K562 (cell line): ENCODE results near the gene CERS1.
"Not testable (repeated sequence)": the region's sequence is repeated elsewhere in the genome, so short reads cannot be mapped to it uniquely, and the experiment has no call there.

Source experiments
- CTCF ChIP-seq, 3 experiments: IDR thresholded peaks in 2 of 3; conservative IDR thresholded peaks in 1 of 3; 2 replicates each; pipeline ENCODE4 v1.5.1; 2011 to 2012; ENCODE audit warnings: low read length in 3 of 3, mild to moderate bottlenecking in 3 of 3, control low read depth in 2 of 3, improper control_type of control experiment in 1 of 3, inconsistent platforms in 1 of 3, low read depth in 1 of 3, mixed read lengths in 1 of 3, moderate library complexity in 1 of 3; ENCODE audit not compliant: insufficient read depth in 2 of 3
- TARDBP ChIP-seq: fragments of 450-650 bp; IDR thresholded peaks from 2 replicates; pipeline ENCODE4 v1.6.1; 2016
- TF ChIP-seq, protein P1 (sequence below), 2 experiments: fragments of 200-800 bp in 1 of 2; sonication (Bioruptor generic) in 1 of 2; sonication (generic) in 1 of 2; formaldehyde crosslinking in 1 of 2; IDR thresholded peaks in 1 of 2; conservative IDR thresholded peaks in 1 of 2; 2 replicates each; pipeline versions ENCODE4 v1.5.0 to v1.6.1; 2016 to 2020; ENCODE audit warnings: missing compliant biosample characterization in 1 of 2, missing genetic modification characterization in 1 of 2, missing genetic modification reagents in 1 of 2
- TF ChIP-seq, protein P2 (sequence below), 2 experiments: fragments of 450-650 bp; formaldehyde crosslinking in 1 of 2; IDR thresholded peaks; 2 replicates each; pipeline versions ENCODE4 v1.4.0 to v1.6.1; 2014 to 2020; ENCODE audit warnings: mild to moderate bottlenecking in 2 of 2, borderline replicate concordance in 1 of 2, low read depth in 1 of 2

- TF ChIP-seq CTCF (IDR thresholded peaks at IDR 0.05 in 2 of 3, conservative IDR thresholded peaks at IDR 0.05 in 1 of 3; ENCODE audit: insufficient read depth in 2 of 3, low read depth in 1 of 3, low read length in 3 of 3); TARDBP: not testable (repeated sequence)
- TF ChIP-seq, protein P1, sequence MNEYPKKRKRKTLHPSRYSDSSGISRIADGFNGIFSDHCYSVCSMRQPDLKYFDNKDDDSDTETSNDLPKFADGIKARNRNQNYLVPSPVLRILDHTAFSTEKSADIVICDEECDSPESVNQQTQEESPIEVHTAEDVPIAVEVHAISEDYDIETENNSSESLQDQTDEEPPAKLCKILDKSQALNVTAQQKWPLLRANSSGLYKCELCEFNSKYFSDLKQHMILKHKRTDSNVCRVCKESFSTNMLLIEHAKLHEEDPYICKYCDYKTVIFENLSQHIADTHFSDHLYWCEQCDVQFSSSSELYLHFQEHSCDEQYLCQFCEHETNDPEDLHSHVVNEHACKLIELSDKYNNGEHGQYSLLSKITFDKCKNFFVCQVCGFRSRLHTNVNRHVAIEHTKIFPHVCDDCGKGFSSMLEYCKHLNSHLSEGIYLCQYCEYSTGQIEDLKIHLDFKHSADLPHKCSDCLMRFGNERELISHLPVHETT (CRISPR knock-in tag; conservative IDR thresholded peaks at IDR 0.05 in 1 of 2, IDR thresholded peaks at IDR 0.05 in 1 of 2): not testable (repeated sequence)
- TF ChIP-seq, protein P2, sequence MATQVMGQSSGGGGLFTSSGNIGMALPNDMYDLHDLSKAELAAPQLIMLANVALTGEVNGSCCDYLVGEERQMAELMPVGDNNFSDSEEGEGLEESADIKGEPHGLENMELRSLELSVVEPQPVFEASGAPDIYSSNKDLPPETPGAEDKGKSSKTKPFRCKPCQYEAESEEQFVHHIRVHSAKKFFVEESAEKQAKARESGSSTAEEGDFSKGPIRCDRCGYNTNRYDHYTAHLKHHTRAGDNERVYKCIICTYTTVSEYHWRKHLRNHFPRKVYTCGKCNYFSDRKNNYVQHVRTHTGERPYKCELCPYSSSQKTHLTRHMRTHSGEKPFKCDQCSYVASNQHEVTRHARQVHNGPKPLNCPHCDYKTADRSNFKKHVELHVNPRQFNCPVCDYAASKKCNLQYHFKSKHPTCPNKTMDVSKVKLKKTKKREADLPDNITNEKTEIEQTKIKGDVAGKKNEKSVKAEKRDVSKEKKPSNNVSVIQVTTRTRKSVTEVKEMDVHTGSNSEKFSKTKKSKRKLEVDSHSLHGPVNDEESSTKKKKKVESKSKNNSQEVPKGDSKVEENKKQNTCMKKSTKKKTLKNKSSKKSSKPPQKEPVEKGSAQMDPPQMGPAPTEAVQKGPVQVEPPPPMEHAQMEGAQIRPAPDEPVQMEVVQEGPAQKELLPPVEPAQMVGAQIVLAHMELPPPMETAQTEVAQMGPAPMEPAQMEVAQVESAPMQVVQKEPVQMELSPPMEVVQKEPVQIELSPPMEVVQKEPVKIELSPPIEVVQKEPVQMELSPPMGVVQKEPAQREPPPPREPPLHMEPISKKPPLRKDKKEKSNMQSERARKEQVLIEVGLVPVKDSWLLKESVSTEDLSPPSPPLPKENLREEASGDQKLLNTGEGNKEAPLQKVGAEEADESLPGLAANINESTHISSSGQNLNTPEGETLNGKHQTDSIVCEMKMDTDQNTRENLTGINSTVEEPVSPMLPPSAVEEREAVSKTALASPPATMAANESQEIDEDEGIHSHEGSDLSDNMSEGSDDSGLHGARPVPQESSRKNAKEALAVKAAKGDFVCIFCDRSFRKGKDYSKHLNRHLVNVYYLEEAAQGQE (IDR thresholded peaks at IDR 0.05; ENCODE audit: borderline replicate concordance): not testable (repeated sequence)
- TF ChIP-seq, protein P2 (CRISPR knock-in tag; IDR thresholded peaks at IDR 0.05; ENCODE audit: low read depth): not testable (repeated sequence)
Measured at GRCh38 chr19:18917593-18917992, 21.6 kb upstream of the CERS1 start.
